Measurements from ENCODE around the gene IL4I1.

The IL4I1 gene

DNA sequence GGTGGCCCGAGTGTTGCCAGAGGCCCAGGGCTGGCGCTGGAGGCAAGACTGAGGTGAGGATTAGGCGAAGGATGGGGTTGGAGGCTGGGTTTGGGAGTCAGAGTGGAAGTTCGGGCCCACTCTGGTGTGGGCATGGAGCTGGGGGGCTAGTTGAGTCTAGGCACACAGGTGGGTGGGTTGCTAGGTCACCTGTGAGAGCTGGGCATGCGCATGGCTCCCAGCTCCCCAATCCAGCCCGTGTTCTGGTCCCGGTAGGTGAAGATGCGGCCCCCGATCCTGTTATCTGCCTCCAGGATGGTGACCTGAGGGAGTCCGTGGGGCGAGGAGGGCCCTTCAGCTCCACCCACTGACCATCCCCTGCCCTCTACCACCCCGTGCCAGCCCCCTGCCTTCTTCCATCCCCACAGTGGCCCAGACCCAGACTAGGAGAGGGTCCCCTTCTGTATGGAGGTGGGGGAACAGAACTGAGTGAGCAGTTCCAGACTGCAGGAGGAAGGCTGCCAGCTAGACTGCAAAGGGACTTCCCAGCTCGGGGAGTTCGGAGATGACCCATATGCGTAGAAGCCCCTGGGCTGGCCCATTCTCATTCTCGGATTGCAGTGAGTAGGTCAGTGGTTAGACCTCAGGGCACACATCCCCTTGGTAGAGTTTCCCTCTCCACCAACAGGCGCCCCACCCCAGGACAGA is 1.7 kb downstream of the IL4I1 start:
- peak in 1 of 5 experiments; percentile 59 for DNase-seq

- no peak for DNase-seq
Measured at GRCh38 chr19:49894011-49894664, 2.5 kb downstream of the IL4I1 start.

DNA sequence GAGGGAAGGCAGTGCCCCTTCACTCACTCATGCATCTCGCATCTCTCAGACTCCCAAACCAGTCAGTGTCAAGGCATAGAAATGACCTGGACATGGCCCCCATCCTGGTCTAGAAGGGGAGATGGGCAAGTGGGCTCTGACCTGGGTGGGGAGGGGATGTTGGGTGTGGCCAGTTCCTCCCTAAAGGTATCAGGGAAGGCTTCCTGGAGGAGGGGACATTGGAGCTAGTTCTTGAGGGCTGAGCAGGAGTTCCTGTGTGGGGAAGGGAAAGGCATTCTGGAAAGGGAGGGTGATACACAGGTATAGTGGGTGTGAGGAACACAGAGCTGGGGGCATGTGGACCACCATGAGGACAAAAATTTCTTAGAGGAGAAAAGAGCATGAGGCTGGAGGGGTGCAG is 4.0 kb downstream of the IL4I1 start:
- no peak for DNase-seq

DNA sequence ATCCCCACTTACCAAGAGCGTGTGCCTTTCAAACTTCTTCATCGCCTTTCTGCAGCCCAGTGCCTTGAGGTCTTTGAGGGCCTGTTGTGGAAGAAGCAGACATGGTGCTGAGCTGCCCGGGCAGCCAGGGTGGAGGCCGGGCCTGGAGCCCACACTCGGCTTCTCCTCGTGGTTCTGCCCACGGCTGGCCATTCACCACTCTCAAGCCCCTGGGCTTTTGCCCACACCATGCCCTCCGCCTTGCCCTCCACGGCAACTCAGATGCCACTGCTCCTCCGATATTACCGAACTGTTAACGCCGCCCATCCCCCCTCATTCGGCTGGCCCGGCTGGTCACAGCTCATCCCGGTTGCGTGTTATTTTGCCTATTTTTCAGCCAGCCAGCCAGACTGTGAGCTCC is 5.3 kb downstream of the IL4I1 start:
- no peak for DNase-seq

GRCh38 chr19:49890349-49891311 is 6.1 kb downstream of the IL4I1 start:
- DNase-seq = peak; percentile 47 to 69 (median 60)

DNA sequence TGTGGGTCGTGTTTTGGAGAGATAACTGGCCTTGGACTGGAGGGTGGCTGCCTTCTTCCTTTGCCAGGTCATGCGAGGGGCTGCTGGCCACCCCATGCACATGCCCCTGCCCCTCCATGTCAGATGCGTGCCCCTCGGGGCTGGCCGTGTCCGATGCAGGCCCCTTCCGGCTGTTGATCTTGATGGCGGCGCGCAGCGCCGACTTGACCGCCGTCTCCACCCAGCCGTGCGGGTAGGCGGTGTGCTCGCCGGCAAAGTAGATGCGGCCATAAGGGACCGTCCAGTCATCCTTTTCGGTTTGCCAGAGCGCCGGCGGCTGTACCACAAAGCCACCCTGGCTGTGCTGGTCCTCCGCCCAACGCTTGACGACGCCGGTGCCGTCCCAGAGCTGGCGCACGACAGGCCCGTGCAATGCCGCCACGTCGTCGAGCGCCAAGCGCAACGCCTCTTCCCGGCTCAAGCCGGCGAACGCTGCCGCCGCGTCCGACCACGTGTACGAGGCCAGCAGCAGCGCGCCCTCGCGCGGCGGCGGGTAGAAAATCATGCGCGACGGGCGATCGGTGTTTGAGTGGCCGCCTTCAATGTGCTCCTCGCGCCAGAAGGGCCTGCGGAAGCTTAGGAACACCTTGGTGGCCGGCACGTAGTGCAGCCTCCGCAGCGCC is 6.9 kb downstream of the IL4I1 start:
- peak; percentile 52 to 88 (median 61) for DNase-seq

DNA sequence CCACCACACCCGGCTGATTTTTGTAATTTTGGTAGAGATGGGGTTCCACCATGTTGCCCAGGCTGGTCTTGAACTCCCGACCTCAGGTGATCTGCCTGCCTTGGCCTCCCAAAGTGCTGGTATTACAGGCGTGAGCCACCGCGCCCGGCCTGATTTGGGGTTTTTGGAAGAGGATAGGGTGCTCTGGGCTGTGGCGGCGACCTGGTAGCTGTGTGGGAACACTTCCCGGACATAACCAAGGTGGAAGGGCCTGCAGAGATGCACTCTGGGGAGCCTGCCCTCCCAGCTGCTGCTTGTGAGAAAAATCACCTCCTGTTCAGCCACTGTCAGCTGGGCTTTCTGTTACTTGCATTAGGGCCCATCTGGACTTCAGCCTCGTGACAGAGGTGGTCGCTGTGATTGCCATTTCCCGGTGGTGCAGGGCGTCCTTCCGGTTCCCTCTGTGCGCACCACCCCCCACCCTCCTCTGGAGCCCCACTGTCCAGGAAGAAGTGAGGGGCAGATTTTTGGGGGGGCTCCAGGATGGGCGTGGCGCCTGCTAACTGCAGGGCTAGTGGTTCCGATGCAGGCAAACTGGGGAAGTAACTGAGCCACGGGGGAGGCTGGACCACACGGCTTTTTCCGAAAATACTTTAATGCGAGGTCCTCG is 7.5 kb downstream of the IL4I1 start:
- no peak for DNase-seq

DNA sequence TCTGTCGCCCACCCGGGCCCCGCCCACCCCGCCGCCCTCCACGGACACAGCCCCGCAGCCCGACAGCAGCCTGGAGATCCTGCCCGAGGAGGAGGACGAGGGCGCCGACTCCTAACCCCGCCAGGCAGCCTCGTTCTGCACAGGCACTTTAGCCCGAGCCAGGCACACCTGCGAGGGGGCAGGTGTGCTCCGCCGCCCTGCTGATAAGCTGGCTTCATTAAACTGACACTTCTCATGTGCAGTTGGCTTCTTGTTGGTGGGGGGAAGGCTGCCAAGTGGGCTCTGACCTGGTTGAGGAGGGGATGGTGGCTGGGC is 8.2 kb downstream of the IL4I1 start:
- no peak for DNase-seq

- DNase-seq = no peak
Measured at GRCh38 chr19:49887665-49888509, 8.8 kb downstream of the IL4I1 start.

DNA sequence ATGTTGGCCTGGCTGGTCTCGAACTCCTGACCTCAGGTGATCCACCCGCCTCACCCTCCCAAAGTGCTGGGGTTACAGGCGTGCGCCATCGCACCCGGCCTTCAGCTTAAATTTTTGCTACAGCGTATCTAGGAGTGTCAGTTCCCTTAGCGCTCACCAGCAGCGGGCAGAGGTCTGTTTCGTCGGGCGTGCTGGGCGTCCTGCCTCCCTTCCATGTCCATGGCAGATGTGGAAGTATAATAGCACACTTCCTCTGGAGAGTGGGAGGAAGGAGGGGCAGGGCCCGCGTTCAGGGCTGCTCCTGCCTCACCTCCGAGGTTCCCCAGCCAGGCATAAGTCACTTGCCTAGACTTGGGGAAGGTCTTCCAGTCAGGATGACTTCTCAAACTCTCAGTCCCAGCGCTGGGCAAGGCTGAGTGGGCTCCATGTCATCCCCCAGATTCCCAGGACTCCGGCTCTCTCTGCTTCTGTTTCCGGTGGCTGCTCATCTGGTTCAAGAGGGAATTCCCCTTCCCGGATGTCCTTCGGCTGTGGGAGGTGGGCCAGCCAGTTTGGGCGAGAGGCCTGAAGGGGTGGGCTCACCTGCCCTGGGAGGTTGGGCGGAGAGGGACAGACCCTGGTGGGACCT is 9.5 kb downstream of the IL4I1 start:
- no peak for DNase-seq

DNA sequence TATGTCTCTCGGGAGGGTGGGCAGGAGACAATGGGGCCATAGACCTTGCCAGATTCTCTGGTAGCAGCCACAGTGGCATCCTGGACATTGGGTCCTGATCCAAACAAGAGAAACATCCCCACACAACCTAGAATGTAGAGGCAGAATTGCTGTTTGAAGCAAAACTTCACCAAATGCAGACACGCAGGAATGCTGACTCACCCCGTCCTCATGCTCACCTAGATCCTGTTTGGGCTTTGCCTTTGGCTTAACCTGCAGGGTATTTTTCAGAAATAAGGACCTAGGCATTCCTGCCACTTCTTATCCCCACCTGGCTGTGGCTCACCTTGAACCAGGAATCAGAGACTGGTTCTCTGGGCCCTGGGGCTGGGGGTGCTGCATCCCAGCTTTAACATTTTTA is 11.9 kb downstream of the IL4I1 start:
- DNase-seq = no peak

GRCh38 chr19:49884109-49884508 is 12.6 kb downstream of the IL4I1 start:
- no peak for DNase-seq

DNA sequence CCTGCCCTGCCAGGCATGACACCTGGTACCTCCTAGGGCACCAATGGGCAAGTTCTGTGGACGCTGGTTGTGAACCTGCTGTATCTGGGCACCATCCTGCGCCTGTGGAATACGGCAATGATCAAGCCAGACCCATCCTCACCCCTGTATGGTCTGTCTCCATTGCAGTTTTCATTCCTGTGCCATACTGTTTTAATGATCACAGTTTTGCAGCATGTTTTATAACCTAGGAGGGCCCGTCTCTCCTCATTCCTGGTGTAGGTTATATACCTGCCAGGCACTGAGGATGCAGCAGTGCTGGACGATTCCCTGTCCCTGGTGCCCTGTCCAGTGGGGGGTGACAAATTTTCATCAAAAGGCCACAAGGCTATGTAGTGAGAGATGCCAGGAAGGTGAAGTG is 13.6 kb downstream of the IL4I1 start:
- no peak for DNase-seq

DNA sequence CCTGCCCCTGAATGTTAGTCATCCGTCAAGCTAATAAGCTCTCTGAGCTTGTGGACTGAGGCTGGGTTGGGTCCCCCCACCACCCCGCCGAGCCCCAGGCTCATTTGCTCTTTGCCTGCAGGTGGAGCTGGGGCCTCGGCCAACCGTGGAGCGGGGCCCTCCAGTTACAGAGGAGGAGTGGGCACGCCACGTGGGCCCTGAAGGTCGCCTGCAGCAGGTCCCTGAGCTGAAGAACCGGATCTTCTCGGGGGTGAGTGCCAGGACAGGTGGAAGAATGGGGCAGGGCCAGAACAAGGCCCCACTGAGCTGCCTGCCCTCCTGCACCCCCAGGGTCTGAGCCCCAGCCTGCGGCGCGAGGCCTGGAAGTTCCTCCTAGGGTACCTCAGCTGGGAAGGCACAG is 14.0 kb downstream of the IL4I1 start:
- no peak for DNase-seq

GRCh38 chr19:49881672-49882394 is 14.9 kb downstream of the IL4I1 start:
- DNase-seq = no peak

GRCh38 chr19:49881186-49881585 is 15.5 kb downstream of the IL4I1 start:
- no peak for DNase-seq

DNA sequence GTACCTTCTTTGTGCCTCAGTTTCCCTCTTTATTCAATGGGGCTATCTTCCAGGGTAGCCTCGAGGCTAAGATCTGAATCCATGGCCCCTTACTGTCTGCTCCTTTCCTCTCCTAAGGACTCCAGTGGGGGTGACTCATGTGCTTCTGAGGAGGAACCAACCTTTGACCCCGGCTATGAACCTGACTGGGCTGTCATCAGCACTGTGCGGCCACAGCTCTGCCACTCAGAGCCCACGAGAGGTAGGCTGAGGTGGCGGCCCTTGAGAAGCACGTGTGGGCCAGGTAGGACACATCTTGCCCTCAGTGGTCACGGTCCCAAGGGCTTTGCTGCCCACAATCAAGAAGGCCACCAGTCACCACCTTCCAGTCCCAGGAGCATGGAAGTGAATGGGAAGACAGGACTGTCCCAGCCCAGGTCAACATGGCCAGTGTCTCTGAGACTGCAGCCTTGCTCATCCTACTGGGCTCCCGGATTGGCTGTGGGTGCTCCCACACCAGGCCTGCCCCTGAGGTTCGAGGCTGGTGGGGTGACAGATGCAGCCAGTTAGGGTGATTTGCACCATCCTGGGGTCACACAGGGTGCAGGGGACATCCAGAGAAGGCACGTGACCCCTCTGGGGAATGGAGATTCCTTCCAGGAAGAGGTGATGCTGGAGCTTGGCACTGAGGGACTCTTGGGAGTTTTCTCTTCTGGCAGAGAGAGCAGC is 16.4 kb downstream of the IL4I1 start:
- no peak for DNase-seq

DNA sequence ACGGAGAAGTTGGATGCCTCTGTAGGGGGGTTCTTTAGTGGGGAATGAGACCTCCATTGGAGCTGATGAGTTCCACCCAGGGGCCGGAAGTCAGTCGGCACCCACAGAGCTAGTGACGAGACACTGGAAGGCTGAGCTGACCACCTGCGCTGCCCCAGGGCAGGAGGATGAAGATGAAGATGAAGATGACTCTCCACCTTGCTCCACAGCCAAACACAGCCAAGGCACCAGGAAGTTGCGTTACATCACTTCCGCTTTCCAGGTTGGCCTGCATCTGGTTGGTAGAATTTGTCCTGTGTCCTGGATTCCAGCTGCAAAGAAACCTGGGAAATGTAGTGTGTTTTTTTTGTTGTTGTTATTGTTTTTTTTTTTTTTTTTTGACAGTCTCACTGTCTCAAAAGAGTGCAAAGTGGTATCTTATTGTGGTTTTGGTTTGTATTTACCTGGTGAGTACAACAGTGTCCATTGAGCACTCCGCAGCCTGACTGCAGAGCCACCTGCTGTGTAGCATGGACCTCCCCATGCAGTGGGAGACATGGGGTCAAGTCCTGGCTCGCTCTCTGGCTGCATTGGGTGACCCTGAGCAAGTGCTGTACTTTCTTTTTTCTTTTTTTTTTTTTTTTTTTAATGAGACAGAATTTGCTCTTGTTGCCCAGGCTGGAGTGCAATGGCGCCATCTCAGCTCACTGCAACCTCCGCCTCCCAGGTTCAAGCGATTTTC is 17.3 kb downstream of the IL4I1 start:
- DNase-seq = peak in 1 of 5 experiments; percentile 66

- no peak for DNase-seq
Measured at GRCh38 chr19:49878744-49879070, 18.0 kb downstream of the IL4I1 start.
